ENCODE data around the gene RND2.
"Not testable (repeated sequence)": the region's sequence is repeated elsewhere in the genome, so short reads cannot be mapped to it uniquely, and the experiment has no call there.

RND2 gene, protein sequence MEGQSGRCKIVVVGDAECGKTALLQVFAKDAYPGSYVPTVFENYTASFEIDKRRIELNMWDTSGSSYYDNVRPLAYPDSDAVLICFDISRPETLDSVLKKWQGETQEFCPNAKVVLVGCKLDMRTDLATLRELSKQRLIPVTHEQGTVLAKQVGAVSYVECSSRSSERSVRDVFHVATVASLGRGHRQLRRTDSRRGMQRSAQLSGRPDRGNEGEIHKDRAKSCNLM

DNA sequence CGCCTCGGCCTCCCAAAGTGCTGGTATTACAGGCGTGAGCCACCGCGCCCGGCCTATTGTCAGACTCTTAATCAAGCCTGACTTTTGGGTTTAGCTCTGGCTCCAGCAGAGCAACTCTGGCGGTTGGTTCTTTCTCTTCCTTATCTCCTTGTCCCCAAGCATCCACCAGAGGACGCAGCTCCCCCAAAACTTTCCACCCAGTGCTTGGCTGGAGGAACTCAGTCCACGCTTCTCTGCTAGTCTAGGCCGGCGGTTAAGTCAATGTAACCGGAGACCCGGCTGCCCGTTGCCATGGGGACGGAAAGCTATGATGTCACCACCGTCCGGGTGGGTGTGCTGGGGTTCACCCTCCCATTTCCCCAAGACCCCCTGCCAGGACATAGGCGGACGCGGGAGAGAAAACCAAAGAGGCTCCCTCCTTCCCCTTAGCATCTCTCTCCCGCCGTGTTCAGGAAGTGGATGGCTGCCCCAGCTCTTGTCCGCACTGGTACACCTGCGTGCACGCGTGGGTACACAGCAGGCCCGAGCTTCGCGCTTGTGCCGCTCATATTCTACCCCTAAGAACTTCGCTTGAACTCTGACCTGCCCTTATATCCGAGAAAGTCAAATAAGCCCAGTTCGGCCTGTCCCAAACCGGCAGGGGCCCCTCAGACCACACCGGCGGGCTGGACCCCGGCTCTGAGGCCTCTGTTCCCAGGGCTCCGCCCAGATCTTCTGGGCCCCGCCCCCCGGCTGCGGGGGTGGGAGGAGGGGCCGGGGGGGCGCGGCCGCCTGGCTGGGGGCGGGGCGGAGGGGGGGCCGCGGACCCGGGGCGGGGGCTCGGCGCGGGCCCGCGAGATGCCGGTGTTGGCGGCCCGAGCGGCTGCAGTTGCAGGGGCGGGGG, at the start of gene RND2:
RND2 (plus strand) TSS at position 825 of the 883 bp plus-strand sequence. CDS start 117 bp downstream, outside the sequence.
- peak; percentile 99 for DNase-seq

DNA sequence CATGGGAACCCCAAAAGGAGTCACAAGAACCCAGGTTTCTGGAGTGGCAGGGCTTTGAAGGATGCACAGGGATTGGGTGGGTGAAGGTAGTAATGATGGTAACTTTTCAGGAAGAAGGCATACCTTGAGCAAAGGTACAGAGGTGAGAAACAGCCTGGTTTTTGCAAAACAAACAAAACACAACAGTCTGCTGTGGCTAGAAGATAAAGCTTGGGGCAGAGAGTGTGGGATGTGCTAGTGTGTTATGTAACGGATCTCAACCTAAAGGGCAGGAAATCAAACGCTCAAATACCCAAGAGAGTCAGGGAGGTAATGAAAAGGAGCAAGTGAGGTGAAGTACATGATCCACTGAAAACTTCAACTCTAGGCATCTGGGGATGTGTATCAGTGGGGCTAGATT, 49.8 kb upstream of the RND2 start:
- no peak for DNase-seq

DNA sequence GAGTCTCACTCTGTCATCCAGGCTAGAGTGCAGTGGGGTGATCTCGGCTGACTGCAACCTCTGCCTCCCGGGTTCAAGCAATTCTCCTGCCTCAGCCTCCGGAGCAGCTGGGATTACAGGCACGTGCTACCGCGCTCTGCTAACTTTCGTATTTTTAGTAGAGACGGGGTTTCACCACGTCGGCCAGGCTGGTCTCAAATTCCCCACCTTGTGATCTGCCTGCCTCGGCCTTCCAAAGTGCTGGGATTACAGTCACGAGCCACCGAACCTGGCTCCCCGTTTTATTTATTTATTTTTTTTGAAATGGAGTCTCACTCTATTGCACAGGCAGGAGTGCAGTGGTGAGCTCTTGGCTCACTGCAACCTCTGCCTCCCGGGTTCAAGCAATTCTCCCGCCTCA, 49.3 kb upstream of the RND2 start:
- DNase-seq, result not testable (repeated sequence)

DNA sequence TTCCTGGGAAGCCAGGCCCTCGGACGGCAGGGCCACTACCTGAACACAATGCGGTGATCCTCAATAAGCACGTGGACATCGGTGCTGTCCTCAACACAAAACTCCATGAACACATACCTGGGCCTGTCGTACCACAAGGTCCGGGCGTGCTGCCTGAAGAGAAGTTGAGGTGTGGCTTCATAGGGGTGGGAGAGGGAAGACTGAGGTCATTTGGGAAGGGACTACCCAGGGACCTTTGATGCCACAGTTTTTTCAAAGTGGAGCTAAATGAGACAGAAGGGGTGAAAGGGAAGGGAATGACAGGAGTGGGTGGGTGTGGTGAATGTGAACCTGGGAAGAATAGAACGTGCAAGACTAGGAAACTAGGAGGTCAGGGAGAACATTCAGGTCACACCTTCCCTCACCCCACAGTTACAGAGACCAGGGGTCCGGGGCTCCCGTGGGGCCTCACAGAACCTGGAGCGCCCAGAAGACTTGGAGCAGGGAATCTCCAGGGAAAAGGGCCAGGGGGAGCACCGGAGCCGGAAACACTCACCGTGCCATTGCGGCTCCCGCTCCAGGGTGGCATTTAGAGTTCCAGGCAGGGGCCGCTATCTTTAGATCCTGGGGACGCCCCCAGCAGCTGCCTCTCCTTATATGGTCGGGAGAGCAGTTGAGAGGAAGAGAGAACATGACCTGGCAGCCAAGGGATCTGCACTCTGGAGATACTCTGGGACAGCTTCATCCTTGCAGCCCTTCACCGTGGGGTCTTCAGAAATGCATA, 45.3 kb upstream of the RND2 start, which contains the start of gene PTGES3L:
PTGES3L (minus strand) TSS at position 570 of the 763 bp plus-strand sequence; CDS start at position 543, 27 bp downstream.
- peak; percentile 92 for DNase-seq

DNA sequence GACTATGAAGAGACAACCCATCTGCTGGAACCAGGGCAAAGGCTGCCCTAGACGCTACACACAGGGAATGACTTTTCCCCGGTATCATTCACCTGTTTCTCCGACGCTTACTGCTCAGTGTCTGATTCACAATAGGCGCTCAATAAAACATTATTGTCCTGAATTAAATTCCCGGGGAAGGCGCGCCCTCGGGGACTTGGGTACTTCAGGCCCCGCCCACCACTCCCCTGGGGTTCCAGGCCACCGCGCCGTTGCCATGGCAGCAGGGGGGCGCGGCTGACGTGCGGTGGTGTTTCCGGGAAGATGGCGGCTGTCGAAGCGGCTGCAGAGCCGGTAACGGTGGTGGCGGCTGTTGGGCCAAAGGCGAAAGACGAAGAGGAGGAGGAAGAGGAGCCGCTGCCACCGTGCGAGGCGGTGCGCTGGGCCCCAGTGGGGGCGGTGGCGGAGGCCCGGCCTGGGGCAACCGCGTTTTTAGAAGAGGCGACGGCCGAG, 44.7 kb upstream of the RND2 start, which contains the start of gene RUNDC1:
RUNDC1 (plus strand) TSS at position 292 of the 492 bp plus-strand sequence; CDS start at position 304, 12 bp downstream.
- DNase-seq, result peak; percentile 92

DNA sequence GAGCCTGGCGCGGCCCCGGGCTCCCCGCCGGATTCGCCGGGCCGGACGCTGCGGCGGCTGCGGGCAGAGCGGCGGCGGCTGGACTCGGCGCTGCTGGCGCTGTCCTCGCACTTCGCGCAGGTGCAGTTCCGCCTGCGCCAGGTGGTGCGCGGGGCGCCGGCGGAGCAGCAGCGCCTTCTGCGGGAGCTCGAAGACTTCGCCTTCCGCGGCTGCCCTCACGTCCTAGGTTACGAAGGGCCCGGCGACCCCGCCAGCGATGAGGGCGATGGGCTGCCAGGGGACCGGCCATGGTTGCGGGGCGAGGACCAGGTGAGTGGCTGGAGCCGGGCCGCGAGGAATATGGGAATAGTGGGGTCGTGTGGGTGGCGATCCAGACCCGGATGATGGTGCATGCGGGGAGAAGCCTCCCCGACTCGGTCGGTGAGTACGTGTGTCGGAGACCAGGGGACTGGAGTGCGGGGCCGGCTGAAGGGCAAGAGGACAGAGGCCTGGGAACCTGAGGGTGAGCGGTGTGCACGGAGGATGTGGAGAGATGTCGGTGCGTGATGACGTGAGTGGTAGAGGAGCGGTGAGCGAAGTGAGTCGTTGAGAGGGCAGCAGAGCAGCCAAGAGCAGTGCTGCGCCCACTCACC, 44.1 kb upstream of the RND2 start:
- peak; percentile 87 for DNase-seq

DNA sequence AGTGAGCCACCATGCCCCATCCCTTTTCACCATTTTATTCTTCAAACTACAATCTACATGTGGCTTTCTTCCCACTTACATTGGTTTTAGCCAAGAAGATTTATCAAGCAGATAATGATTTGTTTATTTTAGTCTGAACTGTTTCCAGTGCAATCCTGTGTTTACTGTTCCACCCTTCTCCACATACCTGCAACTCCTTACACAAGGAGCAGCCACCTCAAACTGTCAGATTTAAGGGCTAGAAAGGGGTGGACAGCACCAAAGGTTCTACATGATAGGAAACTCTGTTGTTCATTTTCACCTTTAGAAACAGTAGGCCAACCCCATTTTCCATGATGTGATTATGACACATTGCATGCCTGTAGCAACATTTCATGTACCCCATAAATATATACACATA, 42.8 kb upstream of the RND2 start:
- no peak for DNase-seq

DNA sequence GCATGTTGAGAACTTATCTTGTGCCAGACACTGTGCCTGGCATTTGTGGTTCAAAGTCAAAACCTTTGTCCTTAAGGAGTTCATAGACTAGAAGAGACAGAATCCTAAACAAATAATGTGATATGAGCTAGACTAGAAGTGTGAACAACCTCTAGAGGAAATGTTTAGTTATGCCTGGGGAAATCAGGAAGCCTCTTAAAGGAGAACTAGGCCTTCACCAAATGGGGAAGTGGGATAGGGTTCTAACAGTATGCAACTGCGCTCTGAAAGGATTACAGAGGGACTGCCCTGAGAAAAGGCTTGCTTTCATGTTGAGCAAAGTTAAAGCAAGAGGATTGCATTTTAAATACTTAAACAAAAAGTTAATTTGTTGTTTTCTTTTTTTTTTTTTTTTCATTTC, 39.8 kb upstream of the RND2 start:
- DNase-seq, result no peak

DNA sequence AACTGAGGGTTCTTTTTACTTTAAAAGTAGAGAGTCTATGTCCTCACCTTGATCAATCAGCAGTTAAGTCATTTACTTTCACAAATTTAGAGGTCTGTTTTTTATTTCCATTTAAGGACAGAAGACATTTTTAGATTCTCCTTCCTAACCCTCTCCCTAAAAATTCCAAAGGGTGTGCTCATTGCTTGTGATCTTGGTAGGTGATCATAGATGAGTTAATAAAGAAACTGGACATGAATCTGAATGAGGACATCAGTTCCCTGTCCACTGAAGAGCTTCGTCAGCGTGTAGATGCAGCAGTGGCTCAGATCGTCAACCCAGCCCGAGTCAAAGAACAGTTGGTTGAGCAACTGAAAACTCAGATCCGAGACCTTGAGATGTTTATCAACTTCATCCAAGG, 35.9 kb upstream of the RND2 start:
- no peak for DNase-seq

DNA sequence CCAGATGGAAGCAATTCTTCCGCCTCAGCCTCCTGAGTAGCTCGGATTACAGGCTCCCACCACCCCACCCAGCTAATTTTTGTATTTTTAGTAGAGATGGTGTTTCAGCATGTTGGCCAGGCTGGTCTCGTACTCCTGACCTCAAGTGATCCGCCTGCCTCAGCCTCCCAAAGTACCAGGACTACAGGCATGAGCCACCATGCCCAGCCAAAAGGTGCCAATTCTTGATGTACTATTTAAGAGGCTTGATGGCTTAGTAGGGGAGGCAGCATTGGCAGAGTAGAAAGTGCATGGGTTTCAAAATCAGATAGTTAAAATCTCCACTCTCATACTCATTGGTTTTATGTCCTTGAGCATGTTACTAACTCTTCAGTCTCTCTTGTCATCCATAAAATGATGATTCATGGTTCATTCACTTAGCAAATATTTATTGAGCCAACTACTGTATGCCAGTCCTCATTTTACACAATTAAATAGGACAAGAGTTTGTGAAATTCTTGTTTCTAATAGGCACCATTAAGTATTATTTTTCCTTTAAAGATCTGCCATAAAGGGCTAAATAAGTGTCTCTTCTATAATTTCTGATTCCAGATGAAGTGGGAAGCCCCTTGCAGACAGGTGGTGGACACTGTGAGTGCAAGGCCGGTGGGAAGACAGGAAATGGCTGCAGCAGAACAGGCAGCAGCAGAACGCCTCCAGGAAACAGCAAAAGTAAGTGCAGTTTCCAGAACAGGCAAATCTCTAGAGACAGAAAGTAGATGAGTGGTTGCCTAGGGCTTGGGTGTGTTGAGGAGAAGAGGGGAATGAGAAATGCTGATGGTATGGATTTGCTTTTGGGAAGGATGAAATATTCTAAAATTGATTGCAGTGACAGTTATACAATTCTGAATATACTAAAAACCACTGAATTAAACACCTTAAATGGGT, 35.0 kb upstream of the RND2 start:
- no peak for DNase-seq

DNA sequence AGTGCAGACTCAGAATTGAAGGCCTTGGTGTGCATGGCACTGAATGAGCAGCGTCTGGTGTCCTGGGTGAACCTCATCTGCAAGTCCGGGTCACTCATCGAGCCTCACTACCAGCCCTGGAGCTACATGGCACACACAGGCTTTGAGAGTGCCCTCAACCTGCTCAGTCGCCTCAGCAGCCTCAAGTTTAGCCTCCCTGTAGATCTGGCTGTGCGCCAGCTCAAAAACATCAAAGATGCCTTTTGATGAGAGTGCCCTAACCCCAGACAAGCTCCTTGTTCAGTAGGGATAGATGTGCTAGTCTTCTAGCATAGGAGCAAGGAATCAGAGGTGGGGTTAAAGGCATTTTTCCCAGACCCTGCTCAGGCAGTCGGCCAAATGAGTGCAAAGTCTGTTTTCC, 33.6 kb upstream of the RND2 start:
- DNase-seq, result no peak

DNA sequence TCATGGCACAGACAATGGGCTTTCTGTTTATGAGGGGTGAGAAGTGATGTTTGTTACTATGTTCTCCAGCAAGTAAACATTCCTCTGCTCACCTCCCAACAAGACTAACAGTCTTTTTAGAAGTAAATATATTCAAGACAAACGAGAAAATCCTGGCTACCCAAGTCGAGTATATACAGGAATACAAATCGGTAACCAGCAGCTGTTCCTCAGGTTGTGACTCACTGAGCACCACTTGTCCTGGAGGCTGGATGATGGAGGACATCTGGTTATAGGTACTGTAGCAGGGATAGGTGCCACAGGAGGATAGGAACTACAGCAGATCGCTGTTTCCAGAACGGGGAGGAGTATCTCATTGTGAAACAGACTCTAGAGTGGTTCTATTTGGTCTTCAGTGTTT, 32.2 kb upstream of the RND2 start:
- DNase-seq, result no peak

DNA sequence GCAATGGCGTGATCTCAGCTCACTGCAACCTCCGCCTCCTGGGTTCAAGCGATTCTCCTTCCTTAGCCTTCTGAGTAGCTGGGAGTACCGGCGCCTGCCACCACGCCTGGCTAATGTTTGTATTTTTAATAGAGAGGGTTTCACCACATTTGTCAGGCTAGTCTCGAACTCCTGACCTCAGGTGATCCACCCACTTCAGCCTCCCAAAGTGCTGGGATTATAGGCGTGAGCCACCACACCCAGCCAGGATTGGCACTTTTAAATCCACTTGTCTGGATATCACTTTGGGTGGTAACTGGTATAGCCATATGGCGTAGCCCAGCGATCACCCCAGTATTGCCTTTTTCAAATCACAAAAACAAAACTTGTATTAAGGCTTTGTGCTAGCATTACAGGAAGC, 31.1 kb upstream of the RND2 start:
- DNase-seq, result not testable (repeated sequence)

DNA sequence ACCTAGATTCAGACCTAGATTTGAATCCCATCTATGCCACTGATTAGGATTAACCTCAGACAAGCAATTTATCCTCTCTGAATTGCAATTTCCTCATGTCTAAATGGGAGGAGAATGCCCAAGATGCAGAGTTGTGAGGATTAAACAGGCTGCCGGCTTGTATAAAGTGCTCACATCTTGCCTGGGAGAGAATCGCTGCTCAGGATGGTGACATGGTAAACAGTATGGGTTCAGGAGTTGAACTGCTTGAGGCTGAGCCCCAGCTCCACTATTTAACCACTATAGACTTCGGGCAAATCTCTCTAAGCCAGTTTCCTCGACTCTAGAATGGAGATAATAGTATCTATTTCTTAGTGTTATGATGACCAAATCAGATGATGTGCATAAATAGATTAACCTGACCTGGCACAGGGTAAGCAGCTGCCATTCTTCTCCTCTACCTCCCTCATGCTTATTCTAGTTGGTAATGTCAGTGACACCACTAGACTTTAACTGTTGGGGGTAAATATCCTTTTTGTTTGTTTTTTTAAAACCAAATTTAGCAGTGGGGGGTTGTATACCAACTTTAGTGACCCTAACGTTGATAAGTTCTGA, 27.5 kb upstream of the RND2 start:
- no peak for DNase-seq

DNA sequence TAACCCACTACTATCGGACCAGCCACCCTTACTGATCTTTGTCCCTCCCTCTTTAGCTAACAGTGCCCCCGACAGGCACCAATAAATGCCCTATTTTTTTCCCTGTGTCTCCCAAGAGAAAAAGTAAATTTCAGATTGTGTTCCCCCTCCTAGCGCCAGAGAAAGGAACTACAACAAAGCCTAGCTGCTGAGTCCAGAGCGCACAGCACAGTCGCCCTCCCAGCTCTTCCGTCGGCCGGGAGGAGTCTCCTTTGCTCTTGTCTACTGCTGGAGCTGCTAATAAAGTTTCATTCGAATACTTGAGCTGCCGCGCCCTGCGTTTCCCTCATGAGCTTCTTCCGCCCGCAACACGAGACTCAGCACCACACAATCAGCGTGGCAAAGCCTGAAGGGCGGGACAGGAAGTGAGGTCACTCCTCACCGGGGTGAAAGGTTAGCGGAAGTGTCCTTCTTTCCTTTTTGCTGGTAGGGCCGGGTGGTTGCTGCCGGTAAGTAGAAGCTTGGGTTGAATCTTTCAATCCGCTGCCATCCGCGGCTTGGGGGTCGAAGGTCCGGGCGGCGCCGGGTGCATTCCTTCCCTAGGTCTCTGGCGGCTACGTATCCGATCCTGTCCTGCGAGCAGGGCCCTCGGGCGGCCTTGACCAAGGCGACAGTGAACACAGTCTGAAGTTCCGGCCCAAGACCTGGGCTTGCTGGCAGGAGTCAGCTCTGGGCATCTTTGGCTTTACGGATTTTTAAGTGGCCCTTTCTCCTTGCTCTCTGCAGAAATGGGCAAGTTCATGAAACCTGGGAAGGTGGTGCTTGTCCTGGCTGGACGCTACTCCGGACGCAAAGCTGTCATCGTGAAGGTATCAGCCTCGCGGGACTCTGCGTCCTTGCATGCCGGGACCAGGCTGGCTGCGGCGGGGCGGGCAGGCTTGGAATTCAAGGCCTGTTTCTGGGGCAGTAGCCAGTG, 26.8 kb upstream of the RND2 start, which contains the start of gene RPL27:
RPL27 (plus strand) TSS at position 436 of the 955 bp plus-strand sequence; CDS start at position 768, 332 bp downstream.
- peak; percentile 100 for DNase-seq

DNA sequence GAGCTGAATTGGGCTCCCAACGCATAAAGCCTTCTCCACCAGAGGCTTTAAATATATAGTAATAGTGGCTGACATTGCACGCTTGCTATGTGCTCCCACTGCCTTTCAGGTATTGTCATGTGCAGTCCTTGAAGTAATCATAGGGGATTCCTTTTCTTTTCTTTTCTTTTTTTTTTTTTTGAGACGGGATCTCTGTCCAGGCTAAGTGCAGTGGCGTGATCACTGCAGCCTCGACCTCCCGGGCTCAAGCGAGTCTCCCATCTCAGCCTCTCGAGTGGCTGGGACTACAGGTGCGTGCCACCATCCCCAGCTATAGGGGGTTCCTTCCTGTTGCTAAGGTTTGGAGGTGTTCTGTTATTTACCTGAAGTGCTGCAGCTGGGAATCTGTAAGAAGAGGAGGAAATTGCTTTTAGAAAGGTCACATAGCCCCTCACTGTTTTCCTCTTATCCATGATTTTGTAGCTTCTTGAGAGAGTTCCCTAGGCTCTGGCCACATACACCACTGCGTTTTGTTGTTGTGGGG, 26.0 kb upstream of the RND2 start:
- no peak for DNase-seq

DNA sequence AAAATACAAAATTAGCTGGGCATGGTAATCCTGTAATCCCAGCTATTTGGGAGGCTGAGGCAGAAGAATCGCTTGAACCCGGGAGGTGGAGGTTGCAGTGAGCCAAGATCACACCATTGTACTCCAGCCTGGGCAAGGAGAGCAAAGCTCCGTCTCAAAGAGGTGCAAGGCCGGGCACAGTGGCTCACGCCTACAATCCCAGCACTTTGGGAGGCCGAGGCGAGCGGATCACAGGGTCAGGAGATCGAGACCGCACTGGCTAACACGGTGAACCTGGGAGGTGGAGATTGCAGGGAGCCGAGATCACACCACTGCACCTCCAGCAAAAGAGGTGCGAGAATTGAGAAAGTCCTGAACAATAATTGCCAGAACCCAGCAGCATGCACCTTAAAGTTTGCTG, 24.1 kb upstream of the RND2 start:
- DNase-seq, result not testable (repeated sequence)

DNA sequence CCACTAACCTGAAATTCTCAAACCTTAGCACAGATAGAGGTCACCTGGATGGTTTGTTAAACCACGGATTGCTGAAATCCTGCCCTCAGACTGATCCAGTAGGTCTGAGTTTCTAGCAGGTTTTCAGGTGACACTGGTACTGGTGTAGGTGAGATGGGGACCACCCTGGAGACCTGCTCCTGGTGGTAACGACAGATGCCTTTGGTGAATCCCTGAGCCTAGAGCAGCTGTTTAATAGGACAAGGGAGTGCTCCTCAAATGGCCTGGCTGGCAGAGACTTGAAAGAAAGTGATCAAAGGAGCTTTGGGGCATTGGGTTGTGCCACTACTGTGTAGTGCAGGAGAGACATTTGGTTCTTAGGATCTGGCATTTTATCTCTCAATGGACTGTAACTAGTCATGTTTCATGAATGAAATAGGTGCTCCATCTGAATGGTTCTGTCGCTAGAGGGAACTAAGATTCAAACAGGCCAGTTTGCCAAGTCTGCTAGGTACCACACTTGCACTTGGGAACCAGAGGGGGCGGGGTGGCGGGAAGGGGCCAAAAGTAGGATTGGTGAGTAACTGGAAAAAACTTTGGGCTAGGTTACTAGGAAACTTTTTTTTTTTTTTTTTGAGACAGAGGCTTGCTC, 21.4 kb upstream of the RND2 start:
- peak; percentile 86 for DNase-seq
